Stimulated activated CD8-positive, alpha-beta memory T cell treated with anti-CD3 and anti-CD28 coated beads, Interleukin-15, amount 100 ng/mL, for 24 hours (primary cell): ENCODE data around the gene TTYH3.
"Not testable (repeated sequence)": the region's sequence is repeated elsewhere in the genome, so short reads cannot be mapped to it uniquely, and the experiment has no call there.

ENCODE experiments used
- DNase-seq: peaks from one replicate; pipeline ENCODE4 v3.0.0-alpha.2; 2020; ENCODE audit warnings: low read depth

Gene TTYH3

DNA sequence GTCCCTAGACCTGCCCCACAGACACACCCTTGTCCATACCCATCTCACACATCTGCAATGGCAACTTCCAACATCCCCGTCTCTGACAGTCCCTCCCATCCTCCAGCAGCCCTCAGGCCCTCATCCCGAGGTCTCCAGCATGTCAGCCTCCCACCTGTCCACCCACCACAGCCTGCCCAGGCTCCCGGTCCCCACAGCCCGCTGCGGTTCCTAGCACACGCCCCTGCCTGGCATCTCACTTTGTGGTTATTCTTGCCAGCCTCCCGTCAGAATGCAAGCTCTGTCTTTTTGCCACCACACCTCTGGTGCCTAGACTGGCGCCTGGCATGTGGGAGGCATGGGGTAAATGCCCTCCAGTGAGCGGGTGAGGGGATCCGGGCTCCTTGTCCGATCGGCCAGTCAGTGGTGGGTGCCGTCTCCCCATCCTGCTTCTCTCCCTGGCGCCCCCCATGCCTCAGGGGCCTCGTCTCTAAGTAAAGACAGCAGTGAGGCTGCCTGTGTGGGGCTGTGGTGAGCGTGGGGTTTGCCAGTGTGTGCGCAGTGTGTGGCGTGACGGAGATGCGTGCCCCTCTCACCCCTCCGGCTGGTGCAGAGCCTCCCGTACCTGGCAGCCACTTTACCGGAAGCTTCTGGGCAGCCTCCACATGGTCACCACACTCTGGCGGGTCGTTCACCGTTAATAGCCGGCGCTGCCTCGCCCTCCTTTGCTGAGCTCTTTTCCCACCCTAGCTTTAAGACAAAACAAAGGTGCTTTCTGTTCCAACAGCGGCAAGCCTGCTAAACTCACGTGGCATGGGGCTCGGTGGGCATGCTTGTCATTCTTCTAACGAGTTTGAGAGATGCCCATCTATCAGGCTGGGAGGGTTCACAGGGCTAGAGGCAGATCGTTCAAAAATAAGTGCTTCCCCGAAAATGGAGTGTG is 28.5 kb upstream of the TTYH3 start:
- DNase-seq, result no peak

DNA sequence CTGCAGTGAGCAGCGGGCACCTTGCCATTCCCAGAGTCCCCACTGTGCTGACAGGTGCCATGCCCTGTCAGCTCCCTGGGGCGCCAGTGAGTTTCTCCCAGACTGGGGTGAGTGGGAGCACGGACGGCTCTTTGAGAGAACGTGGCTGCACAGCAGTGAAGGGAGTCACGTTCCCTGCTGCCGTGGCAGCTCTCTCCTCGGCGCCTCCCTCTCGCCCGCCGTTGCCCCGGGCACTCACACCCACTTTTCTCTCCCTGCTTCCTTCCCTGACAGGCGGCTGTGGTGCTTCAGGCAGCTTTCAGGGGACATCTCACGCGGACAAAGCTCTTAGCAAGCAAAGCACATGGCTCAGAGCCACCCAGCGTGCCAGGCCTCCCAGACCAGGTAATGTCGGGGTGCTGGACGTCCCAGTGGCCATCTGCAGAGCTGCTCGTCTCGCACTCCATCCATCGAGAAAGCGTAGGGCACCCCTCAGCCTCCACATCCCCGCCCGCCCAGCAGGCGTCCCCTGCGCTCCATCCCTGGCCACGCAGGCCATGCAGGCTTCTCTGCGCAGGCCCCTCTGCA is 27.1 kb upstream of the TTYH3 start:
- no peak for DNase-seq

DNA sequence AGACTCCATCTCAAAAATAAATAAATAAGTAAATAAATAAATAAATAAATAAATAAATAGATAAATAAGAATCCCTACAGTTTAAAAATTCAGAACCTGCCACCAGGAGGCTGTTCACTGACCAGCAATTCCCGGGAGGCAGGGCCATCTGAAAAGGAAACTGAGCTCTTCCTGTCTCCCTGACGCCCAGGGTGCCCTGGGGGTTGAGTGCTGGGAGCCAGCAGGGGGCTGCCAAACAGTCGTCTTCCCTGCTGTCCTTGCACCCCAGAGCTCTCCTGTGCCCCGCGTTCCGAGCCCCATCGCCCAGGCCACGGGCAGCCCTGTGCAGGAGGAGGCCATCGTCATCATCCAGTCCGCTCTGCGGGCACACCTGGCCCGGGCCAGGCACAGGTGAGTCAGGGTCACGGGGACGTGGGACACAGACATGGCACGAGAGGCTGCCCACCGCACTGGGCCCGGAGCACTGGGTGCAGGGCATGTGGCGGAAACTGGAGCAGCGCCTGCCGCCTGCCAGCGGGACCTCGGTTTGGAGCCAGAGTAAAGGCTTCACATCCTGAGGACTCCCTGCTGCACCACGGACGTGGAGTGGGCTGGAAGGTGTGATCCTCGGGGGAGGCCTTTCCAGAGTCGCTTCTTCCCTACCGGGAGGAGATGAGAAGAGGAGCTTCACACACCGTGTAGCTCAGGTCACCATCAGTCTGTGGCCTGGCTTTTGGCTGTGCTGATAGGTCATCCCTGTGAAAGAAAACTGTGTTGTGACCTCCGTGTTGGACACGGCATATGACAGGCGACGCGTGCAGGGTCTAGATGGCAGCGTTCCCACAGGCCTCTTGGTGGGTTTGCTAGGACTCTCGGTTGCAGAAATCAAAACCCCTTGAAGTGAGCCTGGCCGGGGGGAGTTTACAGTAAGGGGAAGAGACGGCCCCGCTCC is 25.9 kb upstream of the TTYH3 start:
- DNase-seq, result no peak

DNA sequence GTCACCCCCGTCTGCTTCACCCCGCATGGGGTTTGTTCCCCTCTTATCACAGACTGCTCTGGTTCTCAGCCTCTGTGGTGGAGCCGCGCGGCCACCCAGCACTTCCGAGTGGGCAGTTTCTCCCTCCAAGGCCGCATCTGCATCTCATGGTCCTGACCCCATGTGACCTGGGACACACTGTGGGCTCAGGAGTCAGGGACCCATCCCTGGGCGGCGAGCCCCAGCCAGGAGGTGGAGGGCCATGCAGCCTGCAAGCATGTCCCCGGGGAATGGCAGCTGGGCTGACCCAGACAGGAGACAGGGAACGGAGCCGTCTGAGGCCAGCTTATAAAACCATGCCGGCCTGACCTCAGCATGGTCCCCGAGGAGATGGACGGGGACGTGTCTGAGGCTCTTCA is 25.2 kb upstream of the TTYH3 start:
- no peak for DNase-seq

DNA sequence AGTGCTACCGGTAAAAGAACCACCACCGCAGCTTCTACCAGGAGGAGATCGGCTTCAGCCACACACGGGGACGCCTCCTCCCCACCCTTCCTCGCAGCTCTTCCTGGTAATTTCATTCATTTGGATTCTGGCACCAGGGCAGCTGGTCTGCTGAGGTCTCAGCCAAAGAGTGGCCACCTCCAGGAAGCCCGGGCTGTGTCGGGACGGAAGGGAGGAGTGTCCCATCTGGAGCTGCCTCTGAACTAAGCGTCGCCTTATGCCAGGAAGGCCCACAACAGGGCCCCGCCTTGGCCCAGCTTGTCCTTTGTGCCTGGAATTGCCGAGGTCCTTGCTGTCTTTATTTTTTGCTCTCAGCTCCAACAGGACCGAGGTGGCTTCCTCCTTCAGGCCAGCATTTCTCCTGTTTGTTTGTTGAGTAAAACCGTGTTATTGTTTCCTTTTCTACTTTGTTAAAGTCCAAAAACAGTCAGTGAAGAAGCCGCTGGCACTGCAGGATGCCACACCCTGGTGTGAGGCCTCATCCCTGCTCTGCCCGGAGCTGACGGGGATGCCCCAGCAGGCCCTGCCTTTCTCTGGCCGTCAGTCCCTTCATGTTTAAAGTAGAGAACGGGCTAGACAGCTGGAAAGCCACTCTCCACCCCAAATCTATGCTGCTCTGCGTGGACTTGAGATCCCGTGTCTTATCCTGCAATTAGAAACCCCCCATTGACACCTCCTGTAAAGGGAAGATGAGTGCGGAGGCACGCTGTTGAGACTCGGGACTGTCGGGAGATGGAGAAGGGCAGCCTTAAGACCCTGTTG is 24.5 kb upstream of the TTYH3 start:
- no peak for DNase-seq

DNA sequence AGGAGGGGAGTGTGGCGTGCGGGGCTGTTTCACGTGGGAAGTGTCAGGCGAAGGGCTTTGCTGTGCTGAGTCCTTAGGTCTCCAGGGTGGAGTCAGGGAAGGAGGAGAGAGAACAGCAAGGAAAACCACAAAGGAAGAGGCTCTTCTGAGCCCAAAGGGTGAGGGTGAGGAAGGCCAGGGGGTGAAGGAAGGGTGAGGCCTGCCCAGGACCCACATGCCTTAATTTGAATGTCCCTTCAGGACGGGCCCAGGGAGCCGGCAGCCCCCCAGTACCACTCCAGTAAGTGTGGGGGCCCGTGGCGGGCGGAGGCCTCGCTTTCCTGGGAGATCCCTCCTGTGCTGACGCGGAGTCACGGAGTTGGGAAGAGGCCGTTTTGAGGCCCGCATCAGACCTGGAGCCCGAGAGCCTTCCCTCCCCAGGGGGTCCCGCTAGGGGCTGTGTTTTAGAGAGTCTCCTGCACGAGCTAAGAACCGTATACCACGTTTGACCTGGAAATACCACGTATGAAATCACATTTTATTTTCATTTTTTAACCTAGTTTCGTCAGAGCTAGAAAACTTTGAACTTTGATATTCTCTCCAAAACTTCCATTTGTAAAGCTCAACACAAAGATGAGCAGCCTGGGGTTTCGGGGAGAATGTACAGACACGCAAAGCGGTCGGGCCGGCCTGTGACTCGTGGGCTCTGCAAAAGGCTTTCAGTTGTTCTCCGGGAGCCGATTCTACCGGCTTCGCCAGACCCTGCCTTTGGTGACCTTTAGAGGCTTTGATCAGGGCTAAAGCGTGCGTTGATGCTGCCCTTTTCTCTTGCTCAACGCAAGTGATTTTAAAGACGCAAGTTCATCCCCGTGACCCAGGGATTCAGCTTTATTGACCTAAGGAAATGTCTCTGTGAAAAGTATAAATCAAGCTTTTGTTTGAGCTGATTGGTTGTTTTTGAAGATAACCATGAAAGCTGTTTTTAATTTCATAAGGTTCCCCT is 23.6 kb upstream of the TTYH3 start:
- no peak for DNase-seq

DNA sequence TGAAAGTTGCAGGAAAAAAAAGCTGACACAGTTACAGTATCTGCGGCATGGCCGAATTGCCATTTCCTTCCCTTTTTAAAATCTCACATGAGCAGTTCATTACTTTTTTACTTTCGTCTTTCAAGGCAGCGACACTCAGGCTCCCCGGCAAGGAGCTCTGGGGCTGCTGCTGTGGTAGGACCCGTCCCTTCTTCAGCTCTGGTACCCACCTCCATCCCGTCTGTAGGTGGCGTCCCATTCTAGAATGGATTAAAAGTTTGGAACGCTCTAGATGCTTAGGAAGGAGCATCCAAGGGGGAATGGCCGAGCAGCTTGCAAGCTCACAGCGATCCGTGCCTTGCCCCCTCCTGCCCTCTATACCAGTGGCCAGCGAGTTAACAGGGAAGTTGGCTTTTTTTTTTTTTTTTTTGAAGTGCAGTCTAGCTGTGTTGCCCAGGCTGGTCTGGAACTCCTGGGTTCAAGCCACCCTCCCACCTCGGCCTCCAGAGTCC is 22.8 kb upstream of the TTYH3 start:
- no peak for DNase-seq

DNA sequence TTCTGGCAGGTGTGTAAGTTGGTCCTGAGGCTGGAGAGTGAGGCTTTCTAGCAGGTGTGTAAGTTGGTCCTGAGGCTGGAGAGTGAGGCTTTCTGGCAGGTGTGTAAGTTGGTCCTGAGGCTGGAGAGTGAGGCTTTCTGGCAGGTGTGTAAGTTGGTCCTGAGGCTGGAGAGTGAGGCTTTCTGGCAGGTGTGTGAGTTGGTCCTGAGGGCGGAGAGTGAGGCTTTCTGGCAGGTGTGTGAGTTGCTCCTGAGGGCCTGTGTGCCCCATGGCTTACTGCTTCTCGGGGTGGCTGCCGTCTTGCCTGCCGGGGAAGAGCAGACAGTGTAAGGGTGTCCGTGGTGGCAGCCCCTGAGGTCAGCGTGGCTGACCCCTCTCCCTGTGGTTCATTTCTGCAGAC is 22.1 kb upstream of the TTYH3 start:
- DNase-seq, result not testable (repeated sequence)

DNA sequence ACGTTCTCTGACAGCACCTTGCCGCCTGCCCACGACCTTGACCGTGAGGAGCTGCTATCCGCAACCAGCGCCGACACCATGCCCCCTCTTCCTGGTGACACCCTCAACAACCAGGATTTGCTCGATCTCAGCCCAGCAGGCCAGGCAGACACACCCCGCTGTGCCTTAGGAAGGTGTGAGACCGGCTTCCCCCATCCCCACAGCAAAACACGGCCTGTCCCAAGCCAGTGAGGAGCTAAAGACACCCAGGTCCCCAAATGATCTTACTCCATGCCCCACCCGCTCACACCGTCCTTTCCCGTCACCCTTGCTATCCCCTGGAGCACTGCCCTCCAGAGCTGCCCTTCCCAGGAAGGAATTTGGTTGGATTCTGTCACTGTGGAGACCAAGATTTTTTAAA is 21.3 kb upstream of the TTYH3 start:
- DNase-seq, result no peak

DNA sequence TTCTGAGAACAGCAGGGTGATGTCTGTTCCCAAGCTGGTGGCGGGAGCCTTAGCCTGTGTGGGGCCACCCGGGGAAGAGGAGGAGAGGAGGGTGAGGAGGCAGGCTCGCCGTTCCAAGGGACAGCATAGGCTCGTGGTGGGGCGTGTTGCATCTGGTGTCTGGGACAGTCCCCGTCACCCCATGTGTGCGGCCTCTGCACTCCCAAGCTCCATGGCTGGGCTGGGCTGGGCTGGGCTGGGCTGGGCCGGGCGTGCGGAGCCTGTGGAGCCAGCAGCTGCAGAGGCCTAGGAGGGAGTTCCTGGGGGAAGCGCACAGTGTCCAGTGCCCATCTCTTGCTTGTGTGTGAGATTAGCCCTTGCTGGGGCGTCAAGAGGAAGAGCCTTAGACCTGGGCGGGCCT is 20.9 kb upstream of the TTYH3 start:
- DNase-seq, result no peak

DNA sequence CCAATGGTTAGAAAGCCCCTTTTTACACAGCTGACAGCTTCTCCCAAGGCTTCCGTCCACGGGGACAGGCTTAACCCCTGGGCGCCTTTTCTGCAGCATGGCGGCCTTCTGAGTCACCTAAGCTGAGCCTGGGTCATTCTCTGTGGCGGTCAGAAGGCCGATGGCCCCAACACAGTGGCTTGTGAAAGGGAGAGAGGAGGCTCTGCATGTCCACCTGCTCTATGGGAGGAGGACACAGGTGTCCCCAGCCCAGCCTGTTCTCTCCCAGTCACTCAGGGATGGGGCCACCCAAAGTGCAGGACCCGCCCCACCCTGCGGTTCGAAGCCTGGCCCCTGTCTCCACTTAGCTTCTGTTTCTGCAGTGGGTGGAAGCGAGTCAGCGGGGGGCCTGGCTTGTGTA is 20.4 kb upstream of the TTYH3 start:
- no peak for DNase-seq

DNA sequence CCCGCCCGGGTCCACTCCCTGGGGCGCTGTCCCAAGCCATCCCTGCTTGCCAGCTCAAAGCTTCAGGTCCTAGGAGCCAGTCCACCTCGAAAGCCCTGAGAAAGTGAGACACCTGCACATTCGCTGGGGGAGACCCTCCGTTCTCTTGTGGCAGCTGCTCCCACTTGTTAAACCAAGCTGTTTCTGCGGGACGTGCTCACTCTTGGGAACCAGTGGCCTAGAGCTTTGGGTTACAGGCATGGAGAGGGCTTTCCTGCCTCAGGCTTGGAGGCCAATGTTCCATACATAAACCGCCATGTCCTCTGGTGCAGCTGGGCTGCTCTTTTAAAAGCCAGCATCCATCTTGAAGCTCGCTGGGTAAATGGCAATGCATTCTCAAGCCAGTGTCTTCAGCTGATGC is 19.9 kb upstream of the TTYH3 start:
- no peak for DNase-seq

DNA sequence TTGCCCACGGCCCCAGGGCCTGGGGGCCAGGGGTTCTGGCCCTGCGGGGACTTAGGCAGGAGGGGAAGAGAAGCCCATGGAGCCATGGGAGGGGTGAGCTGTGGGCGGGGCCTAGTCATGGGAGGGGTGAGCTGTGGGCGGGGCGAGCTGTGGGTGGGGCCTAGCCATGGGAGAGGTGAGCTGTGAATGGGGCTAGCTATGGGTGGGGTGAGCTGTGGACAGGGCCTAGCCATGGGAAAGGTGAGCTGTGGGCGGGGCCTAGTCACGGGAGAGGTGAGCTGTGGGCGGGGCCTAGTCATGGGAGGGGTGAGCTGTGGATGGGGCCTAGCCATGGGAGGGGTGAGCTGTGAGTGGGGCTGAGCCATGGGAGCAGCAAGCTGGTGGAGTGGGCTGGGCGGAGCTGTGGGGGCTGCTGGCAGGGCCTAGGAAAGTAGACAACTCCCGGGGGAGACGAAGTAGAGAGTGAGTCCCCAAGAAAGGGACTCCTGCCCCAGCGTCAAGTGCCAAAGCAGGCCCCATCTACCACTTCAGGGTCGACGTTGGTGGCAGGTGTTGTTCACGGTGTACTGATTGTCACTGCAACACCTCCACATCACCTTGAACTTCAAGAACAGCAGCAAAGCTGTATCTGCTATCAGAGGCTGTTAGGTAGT is 19.2 kb upstream of the TTYH3 start:
- no peak for DNase-seq

DNA sequence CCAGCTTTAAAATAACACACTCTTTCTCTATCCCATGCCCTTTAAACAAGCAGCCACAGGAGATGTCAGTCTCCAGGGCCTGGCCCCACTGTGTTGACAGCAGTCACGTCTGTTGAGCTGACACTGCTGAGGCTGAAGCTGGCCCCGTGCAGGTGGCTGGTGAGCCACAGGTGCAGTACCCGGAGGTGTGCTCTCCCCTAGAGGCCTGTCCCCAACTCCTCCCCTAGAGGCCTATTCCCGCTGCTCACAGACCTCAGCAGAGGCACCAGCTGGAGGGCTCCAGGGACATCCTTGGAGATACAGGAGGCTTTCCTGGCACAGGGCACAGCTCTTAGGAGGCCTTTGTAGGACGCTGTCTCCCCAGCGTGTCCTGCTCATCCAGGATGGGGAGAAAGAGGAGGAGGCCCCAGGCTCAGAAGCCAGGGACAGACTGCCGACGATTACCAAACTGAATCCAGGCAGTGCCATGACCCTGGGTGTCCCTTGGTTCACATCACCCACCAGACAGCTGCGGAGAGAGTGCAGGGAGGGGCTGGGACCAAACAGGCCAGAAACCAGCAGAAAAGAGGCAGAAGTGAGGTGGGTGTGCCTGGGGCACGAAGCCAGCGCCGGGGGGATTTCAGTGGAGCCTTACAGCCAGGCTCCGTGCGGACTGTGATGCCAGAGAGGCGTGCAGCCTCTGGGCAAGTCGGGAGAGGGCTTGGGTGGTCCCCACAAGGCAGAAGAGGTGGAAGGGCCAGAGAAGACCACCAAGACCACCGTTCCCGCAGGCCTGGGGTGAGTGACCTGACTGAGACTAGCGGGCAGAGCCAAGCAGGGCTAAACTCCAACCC is 18.5 kb upstream of the TTYH3 start:
- DNase-seq, result no peak

DNA sequence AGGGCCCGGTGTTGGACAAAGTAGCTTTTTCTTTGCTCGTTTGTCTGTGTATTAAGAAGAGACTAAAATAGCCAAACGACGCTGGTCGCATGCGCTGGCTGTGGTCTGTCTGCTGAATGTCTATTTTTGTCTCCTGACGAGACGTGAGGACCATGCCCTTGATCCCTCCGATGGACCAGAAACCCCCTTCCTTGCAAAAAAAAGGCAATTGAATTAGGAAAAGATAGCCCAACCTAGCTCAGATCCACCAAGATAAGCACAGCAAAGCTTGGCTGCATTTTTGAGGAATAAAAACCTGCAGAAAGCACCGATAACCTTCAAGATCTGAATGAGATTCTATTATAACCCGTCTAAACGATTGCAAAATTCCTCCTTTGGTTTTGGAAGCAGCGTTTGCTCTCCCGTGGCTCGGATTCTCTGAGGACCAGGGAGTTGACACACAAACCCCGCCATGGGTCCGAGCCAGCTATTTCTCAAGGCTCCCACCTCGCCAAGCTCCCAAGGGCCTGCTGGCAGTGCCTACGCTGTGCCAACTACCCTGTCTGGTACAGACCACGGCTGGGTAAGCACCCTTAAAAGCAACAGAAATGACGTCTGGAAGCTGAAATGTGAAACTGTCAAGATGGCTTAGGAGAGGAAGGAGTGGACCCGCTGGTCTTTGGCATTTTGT is 17.7 kb upstream of the TTYH3 start:
- DNase-seq, result no peak

DNA sequence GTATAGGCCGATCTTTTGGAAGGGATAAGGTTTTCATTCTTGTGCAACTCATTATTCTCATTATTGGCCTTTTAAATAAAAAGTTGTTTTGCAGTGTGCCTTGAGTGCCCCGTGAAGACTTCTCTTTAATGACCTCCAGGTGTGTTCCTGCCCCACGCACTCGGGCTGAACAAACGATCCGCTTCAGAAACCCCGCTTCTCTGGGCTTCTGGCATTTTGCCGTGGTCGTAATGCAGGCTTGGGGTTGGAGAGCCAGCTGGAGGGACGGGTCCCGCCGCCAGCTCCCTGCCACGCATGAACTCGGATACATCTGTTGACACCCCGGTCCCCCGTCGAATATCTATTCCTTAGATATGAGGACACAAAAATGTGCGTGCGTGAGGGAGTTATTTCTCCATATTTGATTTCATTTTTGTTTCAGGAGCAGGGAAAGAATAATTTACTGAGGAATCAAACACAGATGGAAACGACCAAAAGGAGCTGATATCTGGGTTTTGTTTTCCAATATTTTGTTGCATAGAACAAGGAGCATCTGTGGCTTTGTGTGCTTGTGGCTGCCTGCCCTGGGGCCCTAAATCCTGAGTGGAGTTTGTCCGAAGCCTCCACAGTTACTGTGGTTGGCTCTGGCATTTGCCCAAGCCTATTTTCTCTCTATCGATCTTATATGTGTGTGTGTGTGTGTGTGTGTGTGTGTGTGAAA is 17.0 kb upstream of the TTYH3 start:
- DNase-seq, result no peak

DNA sequence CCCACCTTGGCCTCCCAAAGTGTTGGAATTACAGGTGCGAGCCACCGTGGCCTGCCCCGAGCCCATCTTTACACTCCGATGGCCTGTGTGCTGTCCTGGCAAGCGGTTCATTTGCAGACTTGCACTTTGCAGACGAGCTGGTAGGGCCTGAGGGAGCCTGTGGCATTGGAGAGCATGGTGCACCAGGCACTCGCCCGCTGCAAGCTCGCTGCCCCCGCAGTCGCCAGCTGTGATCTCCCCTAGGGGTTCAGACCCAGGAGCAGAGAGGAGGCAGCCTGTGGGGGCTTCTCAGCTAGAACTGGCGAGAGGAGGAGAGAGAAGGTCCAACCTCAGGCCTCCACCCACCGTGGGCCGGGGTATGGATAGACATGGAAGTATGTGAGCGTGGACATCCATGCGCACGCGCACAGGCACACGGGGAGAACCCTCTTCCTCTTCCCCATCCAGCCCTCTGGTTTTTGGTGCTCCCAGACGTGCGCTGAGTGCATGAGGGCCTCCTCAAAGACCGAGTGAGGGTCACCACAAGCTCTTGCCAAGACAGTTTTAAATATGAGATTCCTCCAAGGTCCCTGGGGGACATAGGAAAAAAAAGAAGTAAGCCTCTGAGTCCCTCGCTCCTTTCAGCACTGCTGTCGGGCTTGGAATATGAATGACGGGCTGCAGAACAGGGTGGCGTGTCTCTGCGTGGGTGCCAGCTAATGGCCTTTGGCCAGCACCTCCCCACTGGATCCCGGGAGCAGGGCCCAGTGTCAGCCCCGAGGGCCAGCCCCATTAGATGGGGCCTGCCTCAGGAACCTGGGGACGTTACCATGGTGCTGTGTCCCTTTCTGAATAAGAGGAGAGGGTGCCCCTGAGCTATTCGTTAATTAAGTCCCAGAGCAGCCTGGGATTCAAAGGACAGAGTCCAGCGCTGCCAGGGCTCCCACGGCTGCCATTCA is 15.1 kb upstream of the TTYH3 start:
- no peak for DNase-seq
